T-helper 1 cell treated with Interleukin-12 subunit alpha and Interleukin-12 subunit beta and Interleukin-4 antibody, amounts not matched to agents 30 ng/mL and 1 ng/mL, for 36 hours (primary cell): ENCODE measurements around the gene POLR1D. TPM values are rescaled to one million over a fixed set of nuclear protein-coding genes. Genes with fewer than 3 reads are reported as not detected.

Source experiments
- intact Hi-C: fragments of 100-400 bp; cut with micrococcal nuclease; formaldehyde crosslinking; loops from one replicate; pipeline ENCODE4 v1.15.1; 2024
- total RNA-seq: library from RNA; stranded (reverse); gene quantifications from 2 replicates; pipeline ENCODE4 v1.2.3, GENCODE V29; 2022

Gene POLR1D
- total RNA-seq, result 99.5 and 103 TPM in 2 replicates

GRCh38 chr13:27621366-27622101 is at the start of gene POLR1D:
TSS of gene POLR1D (plus strand) at chr13:27621892. CDS start at chr13:27621984, 92 bp downstream.
- intact Hi-C loops, result loop anchor here (1.0 to 10.0 kb wide), 10 partner anchors 21 to 1973 kb away; partner anchors contain the start of genes POMP, RPL21 and SLC7A1

- intact Hi-C loops, result no loop called here
These were observed 49.3 kb upstream of the POLR1D start for GRCh38 chr13:27572234-27572901.

- intact Hi-C loops, result no loop called here
These were observed 48.4 kb upstream of the POLR1D start for GRCh38 chr13:27573265-27573664.

- intact Hi-C loops, result no loop called here
These were observed 47.0 kb upstream of the POLR1D start for GRCh38 chr13:27574661-27575060.

- intact Hi-C loops, result no loop called here
These were observed 43.3 kb upstream of the POLR1D start for GRCh38 chr13:27578121-27579030.

GRCh38 chr13:27583645-27584044 is 38.0 kb upstream of the POLR1D start:
- intact Hi-C loops, result no loop called here

GRCh38 chr13:27587095-27587746 is 34.5 kb upstream of the POLR1D start:
- intact Hi-C loops, result no loop called here

- intact Hi-C loops, result no loop called here
These were observed 33.3 kb upstream of the POLR1D start for GRCh38 chr13:27588405-27588804.

GRCh38 chr13:27592865-27593264 is 28.8 kb upstream of the POLR1D start:
- intact Hi-C loops, result no loop called here

- intact Hi-C loops, result no loop called here
These were observed 28.4 kb upstream of the POLR1D start for GRCh38 chr13:27593267-27593666.

GRCh38 chr13:27595055-27595811 is 26.5 kb upstream of the POLR1D start:
- intact Hi-C loops, result no loop called here

GRCh38 chr13:27599096-27599495 is 22.6 kb upstream of the POLR1D start:
- intact Hi-C loops, result no loop called here

GRCh38 chr13:27599845-27600553 is 21.7 kb upstream of the POLR1D start:
- intact Hi-C loops, result no loop called here

- intact Hi-C loops, result no loop called here
These were observed 21.0 kb upstream of the POLR1D start for GRCh38 chr13:27600711-27601110.

- intact Hi-C loops, result no loop called here
These were observed 20.5 kb upstream of the POLR1D start for GRCh38 chr13:27601208-27601607.

GRCh38 chr13:27601803-27602202 is 19.9 kb upstream of the POLR1D start:
- intact Hi-C loops, result no loop called here

GRCh38 chr13:27605099-27605498 is 16.6 kb upstream of the POLR1D start:
- intact Hi-C loops, result no loop called here

- intact Hi-C loops, result no loop called here
These were observed 16.0 kb upstream of the POLR1D start for GRCh38 chr13:27605610-27606200.

- intact Hi-C loops, result no loop called here
These were observed 14.6 kb upstream of the POLR1D start for GRCh38 chr13:27607125-27607524.
